ENCODE data around the gene EMX1.

EMX1 gene

GRCh38 chr2:72944804-72945449 lies 27.6 kb downstream of the EMX1 start:
- DNase-seq = no peak

GRCh38 chr2:72945450-72946019 lies 28.2 kb downstream of the EMX1 start:
- no peak for DNase-seq

- DNase-seq = no peak
These were observed 29.1 kb downstream of the EMX1 start for GRCh38 chr2:72946466-72946865.

GRCh38 chr2:72947952-72948830 lies 30.9 kb downstream of the EMX1 start:
- no peak for DNase-seq

GRCh38 chr2:72949045-72949444 lies 31.7 kb downstream of the EMX1 start:
- DNase-seq = no peak

GRCh38 chr2:72949642-72950041 lies 32.3 kb downstream of the EMX1 start:
- DNase-seq = no peak

- DNase-seq = no peak
These were observed 33.4 kb downstream of the EMX1 start for GRCh38 chr2:72950558-72951255.

- no peak for DNase-seq
These were observed 34.2 kb downstream of the EMX1 start for GRCh38 chr2:72951303-72952095.

- DNase-seq = no peak
These were observed 34.9 kb downstream of the EMX1 start for GRCh38 chr2:72952110-72952823.

- no peak for DNase-seq
These were observed 35.6 kb downstream of the EMX1 start for GRCh38 chr2:72952961-72953360.

- DNase-seq = no peak
These were observed 36.2 kb downstream of the EMX1 start for GRCh38 chr2:72953528-72953927.

GRCh38 chr2:72953976-72954375 lies 36.7 kb downstream of the EMX1 start:
- peak; percentile 6 for DNase-seq

- no peak for DNase-seq
These were observed 37.3 kb downstream of the EMX1 start for GRCh38 chr2:72954376-72955227.

- no peak for DNase-seq
These were observed 38.1 kb downstream of the EMX1 start for GRCh38 chr2:72955228-72956049.

- DNase-seq = no peak
These were observed 38.7 kb downstream of the EMX1 start for GRCh38 chr2:72956050-72956395.

- no peak for DNase-seq
These were observed 39.6 kb downstream of the EMX1 start for GRCh38 chr2:72956936-72957335.

- no peak for DNase-seq
These were observed 41.4 kb downstream of the EMX1 start for GRCh38 chr2:72958542-72959385.

GRCh38 chr2:72959554-72959953 lies 42.2 kb downstream of the EMX1 start:
- DNase-seq = no peak
